Measurements from ENCODE around the gene AP2A2. TPM values are rescaled to one million over a fixed set of nuclear protein-coding genes. Genes with fewer than 3 reads are reported as not detected.
"Not testable (repeated sequence)": the region's sequence is repeated elsewhere in the genome, so short reads cannot be mapped to it uniquely, and the experiment has no call there.

Gene AP2A2
- total RNA-seq, 1 donor: 50.7 TPM

GRCh38 chr11:1015826-1016545 is 90.3 kb downstream of the AP2A2 start:
- peaks cover 2% of the 10 kb centered on the region for H3K36me3 ChIP-seq (ENCODE audit: insufficient read depth, low read length)
- H3K9me3 ChIP-seq (ENCODE audit: low read depth, low read length): no peaks in the 10 kb centered on the region
- H3K27me3 ChIP-seq (ENCODE audit: insufficient read depth, low read length): no peaks in the 10 kb centered on the region
- no peaks in the 10 kb centered on the region for H3K4me1 ChIP-seq (ENCODE audit: insufficient read depth, low read length)
- no peak for TF ChIP-seq CTCF (IDR thresholded peaks at IDR 0.05; ENCODE audit: extremely low read depth, low read depth, low read length)
- no peak for DNase-seq (ENCODE audit: insufficient read length, low spot score, missing footprints)
- no peak overlapping the region for H3K4me3 ChIP-seq (ENCODE audit: insufficient read depth, low read length)
- H2AFZ ChIP-seq (ENCODE audit: low read length): no peak overlapping the region
- no peak overlapping the region for H3K4me2 ChIP-seq (ENCODE audit: insufficient read depth, low read length)
- peaks cover 23% of the 10 kb centered on the region for H4K20me1 ChIP-seq (ENCODE audit: insufficient read depth, low read length)
- H3K79me2 ChIP-seq (ENCODE audit: insufficient read depth, low read length): peaks cover 15% of the 10 kb centered on the region
- no peak overlapping the region for H3K27ac ChIP-seq (ENCODE audit: low read depth, low read length)

DNA sequence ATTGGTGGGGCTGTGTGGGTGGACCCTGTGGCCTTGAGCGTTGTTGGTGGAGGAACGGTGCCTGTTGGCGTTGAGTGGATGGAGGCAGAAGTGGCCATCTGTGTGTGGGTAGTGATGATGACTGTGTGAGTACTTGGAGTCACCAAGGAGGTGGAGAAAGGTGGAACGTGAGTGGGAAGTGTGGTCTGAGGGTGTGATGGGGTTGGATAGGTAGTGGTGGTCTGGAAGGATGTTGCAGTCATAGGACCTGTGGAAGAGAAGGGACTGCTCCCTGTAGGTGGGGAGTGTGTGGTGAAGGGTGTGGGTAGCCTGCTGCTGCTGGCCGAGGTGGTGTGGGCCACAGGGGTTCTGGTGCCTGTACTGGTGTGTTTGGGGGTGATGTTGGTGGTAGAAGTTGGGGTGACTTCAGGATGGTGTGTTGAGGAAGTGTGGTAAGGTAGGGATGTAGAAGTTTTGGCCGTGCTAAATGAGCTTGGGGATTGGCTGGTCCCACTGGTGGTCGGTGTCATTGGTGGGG is 91.0 kb downstream of the AP2A2 start:
- H3K9me3 ChIP-seq (ENCODE audit: low read depth, low read length); H3K4me2 ChIP-seq (ENCODE audit: insufficient read depth, low read length); H3K27me3 ChIP-seq (ENCODE audit: insufficient read depth, low read length); H3K27ac ChIP-seq (ENCODE audit: low read depth, low read length); H3K4me3 ChIP-seq (ENCODE audit: insufficient read depth, low read length); H3K36me3 ChIP-seq (ENCODE audit: insufficient read depth, low read length); H2AFZ ChIP-seq (ENCODE audit: low read length); H3K4me1 ChIP-seq (ENCODE audit: insufficient read depth, low read length); DNase-seq (ENCODE audit: insufficient read length, low spot score, missing footprints): not testable (repeated sequence)
- peaks cover 23% of the 10 kb centered on the region for H4K20me1 ChIP-seq (ENCODE audit: insufficient read depth, low read length)
- peaks cover 15% of the 10 kb centered on the region for H3K79me2 ChIP-seq (ENCODE audit: insufficient read depth, low read length)

DNA sequence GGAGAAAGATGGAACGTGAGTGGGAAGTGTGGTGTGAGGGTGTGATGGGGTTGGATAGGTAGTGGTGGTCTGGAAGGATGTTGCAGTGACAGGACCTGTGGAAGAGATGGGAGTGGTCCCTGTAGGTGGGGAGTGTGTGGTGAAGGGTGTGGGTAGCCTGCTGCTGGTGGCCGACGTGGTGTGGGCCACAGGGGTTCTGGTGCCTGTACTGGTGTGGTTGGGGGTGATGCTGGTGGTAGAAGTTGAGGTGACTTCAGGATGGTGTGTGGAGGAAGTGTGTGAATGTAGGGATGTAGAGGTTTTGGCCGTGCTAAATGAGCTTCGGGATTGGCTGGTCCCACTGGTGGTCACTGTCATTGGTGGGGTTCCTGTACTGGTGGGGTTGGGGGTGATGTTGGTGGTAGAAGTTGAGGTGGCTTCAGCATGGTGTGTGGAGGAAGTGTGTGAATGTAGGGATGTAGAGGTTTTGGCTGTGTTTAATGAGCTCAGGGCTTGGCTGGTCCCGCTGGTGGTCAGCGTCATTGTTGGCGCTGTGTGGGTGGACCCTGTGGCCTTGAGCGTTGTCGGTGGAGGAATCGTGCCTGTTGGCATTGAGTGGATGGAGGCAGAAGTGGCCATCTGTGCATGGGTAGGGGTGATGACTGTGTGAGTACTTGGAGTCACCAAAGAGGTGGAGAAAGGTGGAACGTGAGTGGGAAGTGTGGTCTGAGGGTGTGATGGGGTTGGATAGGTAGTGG is 91.8 kb downstream of the AP2A2 start:
- H3K27ac ChIP-seq (ENCODE audit: low read depth, low read length): no peak overlapping the region
- no peak overlapping the region for H3K4me3 ChIP-seq (ENCODE audit: insufficient read depth, low read length)
- DNase-seq (ENCODE audit: insufficient read length, low spot score, missing footprints): no peak
- TF ChIP-seq CTCF (IDR thresholded peaks at IDR 0.05; ENCODE audit: extremely low read depth, low read depth, low read length): no peak
- peaks cover 23% of the 10 kb centered on the region for H4K20me1 ChIP-seq (ENCODE audit: insufficient read depth, low read length)
- no peaks in the 10 kb centered on the region for H3K4me1 ChIP-seq (ENCODE audit: insufficient read depth, low read length)
- H3K27me3 ChIP-seq (ENCODE audit: insufficient read depth, low read length): no peaks in the 10 kb centered on the region
- H3K9me3 ChIP-seq (ENCODE audit: low read depth, low read length): no peaks in the 10 kb centered on the region
- peaks cover 15% of the 10 kb centered on the region for H3K79me2 ChIP-seq (ENCODE audit: insufficient read depth, low read length)
- H3K4me2 ChIP-seq (ENCODE audit: insufficient read depth, low read length): no peak overlapping the region
- H2AFZ ChIP-seq (ENCODE audit: low read length): no peak overlapping the region
- H3K36me3 ChIP-seq (ENCODE audit: insufficient read depth, low read length): no peaks in the 10 kb centered on the region

GRCh38 chr11:1018091-1018490 is 92.4 kb downstream of the AP2A2 start:
- no peaks in the 10 kb centered on the region for H3K9me3 ChIP-seq (ENCODE audit: low read depth, low read length)
- peaks cover 23% of the 10 kb centered on the region for H4K20me1 ChIP-seq (ENCODE audit: insufficient read depth, low read length)
- no peak overlapping the region for H3K4me3 ChIP-seq (ENCODE audit: insufficient read depth, low read length)
- no peaks in the 10 kb centered on the region for H3K27me3 ChIP-seq (ENCODE audit: insufficient read depth, low read length)
- no peak for TF ChIP-seq CTCF (IDR thresholded peaks at IDR 0.05; ENCODE audit: extremely low read depth, low read depth, low read length)
- H3K4me2 ChIP-seq (ENCODE audit: insufficient read depth, low read length): no peak overlapping the region
- no peaks in the 10 kb centered on the region for H3K4me1 ChIP-seq (ENCODE audit: insufficient read depth, low read length)
- peaks cover 15% of the 10 kb centered on the region for H3K79me2 ChIP-seq (ENCODE audit: insufficient read depth, low read length)
- DNase-seq (ENCODE audit: insufficient read length, low spot score, missing footprints): no peak
- H2AFZ ChIP-seq (ENCODE audit: low read length): no peak overlapping the region
- H3K27ac ChIP-seq (ENCODE audit: low read depth, low read length): no peak overlapping the region
- no peaks in the 10 kb centered on the region for H3K36me3 ChIP-seq (ENCODE audit: insufficient read depth, low read length)
